ENCODE measurements around the gene KRT14. TPM values are rescaled to one million over a fixed set of nuclear protein-coding genes. Genes with fewer than 3 reads are reported as not detected.

Gene KRT14
- total and polyA plus RNA-seq, 2 of the 4 experiments (the other 2 are of a cell fraction), result not detected

GRCh38 chr17:41553176-41553575 lies 33.5 kb downstream of the KRT14 start:
- Histone ChIP-seq H4K8ac (ENCODE audit: low read depth in 2 of 2, low read length in 2 of 2) (no peak overlapping the region), H2BK20ac (ENCODE audit: low read depth, low read length) (no peak overlapping the region), H3K4me3 (ENCODE audit: insufficient read depth, low read depth, low read length) (no peak overlapping the region), H3K18ac (ENCODE audit: low read depth, low read length) (no peak overlapping the region), H3K27ac (ENCODE audit: insufficient read depth, low read length) (no peak overlapping the region), H2AFZ (replicated peaks; ENCODE audit: low read length, poor library complexity) (no peak overlapping the region), H3K23ac (ENCODE audit: low read depth, low read length) (no peak overlapping the region), H2BK120ac (ENCODE audit: low read depth, low read length) (no peak overlapping the region), H3K4me1 (ENCODE audit: control insufficient read depth, insufficient read depth, low read length) (peaks cover 11% of the 10 kb centered on the region), H4K5ac (ENCODE audit: low read depth, low read length) (no peak overlapping the region), H3K56ac (ENCODE audit: extremely low read depth, insufficient read depth, low read length) (no peak overlapping the region), H3K79me1 (ENCODE audit: low read depth in 1 of 2, low read length in 2 of 2) (no peaks in the 10 kb centered on the region), H2AK5ac (ENCODE audit: low read depth, low read length) (peak overlapping the region; percentile 10; the same call in 1 of the 2 replicates), H4K20me1 (ENCODE audit: insufficient read depth, low read length) (no peaks in the 10 kb centered on the region), H4K91ac (ENCODE audit: insufficient read depth, low read depth, low read length) (no peak overlapping the region), H3K36me3 (ENCODE audit: control insufficient read depth, insufficient read depth, low read length) (no peaks in the 10 kb centered on the region), H3K9me1 (ENCODE audit: insufficient read depth, low read length) (peaks cover 5% of the 10 kb centered on the region), H3K4me2 (ENCODE audit: low read depth, low read length) (no peak overlapping the region), H2AK9ac (replicated peaks; ENCODE audit: low read depth, low read length, poor library complexity) (no peak overlapping the region), H3K4ac (ENCODE audit: low read depth, low read length) (no peak overlapping the region), H3K9me3 (ENCODE audit: control insufficient read depth, insufficient read depth, low read length) (no peaks in the 10 kb centered on the region), H3K27me3 (ENCODE audit: control insufficient read depth, insufficient read depth, low read length) (peaks cover 29% of the 10 kb centered on the region), H3K9ac (ENCODE audit: low read depth, low read length) (no peak overlapping the region), H2BK15ac (ENCODE audit: low read depth, low read length) (no peak overlapping the region), H3K14ac (replicated peaks; ENCODE audit: low read depth, low read length) (no peak overlapping the region), H2BK5ac (ENCODE audit: low read depth, low read length, poor library complexity, severe bottlenecking) (no peak overlapping the region)
- CTCF ChIA-PET, result interaction anchor here (1.1 to 2.1 kb wide), 2 partner anchors 57 to 96 kb away, joined by 3 to 7 read pairs; no protein-coding TSS in a partner anchor
- WGBS, 2 experiments (ENCODE audit: extremely low coverage in 2 of 2, insufficient read length in 1 of 2), result 27% methylated on average over 2 of the region's 4 CpGs; no CpG with 5 or more reads in 1 of the 2 experiments
- dilution Hi-C loops (cut with HindIII; ENCODE audit: low sequenced_read_pairs, unreplicated experiment), result no loop called here
- DNase-seq (peak; percentile 26), ATAC-seq (ENCODE audit: low read depth) (no peak)
- POLR2A ChIA-PET (ENCODE audit: unreplicated experiment), result no interaction called here
- BruUV-seq (replicated peaks), result no TSS peak
- in situ Hi-C loops (cut with MboI; ENCODE audit: low sequenced_read_pairs), result loop anchor here (5.0 to 10.0 kb wide), 2 partner anchors 109 to 748 kb away; no protein-coding TSS in a partner anchor
- intact Hi-C loops (cut with micrococcal nuclease), result no loop called here
- TF ChIP-seq, protein P1, sequence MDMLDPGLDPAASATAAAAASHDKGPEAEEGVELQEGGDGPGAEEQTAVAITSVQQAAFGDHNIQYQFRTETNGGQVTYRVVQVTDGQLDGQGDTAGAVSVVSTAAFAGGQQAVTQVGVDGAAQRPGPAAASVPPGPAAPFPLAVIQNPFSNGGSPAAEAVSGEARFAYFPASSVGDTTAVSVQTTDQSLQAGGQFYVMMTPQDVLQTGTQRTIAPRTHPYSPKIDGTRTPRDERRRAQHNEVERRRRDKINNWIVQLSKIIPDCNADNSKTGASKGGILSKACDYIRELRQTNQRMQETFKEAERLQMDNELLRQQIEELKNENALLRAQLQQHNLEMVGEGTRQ (IDR thresholded peaks at IDR 0.05; ENCODE audit: low read depth, low read length), result no peak
- TF ChIP-seq CHD1 (IDR thresholded peaks at IDR 0.05; ENCODE audit: low read depth, low read length), result no peak
- no peak for TF ChIP-seq RAD21 (IDR thresholded peaks at IDR 0.05; ENCODE audit: low read length)
- no peak for TF ChIP-seq ELK1 (IDR thresholded peaks at IDR 0.05; ENCODE audit: borderline replicate concordance, low read depth, low read length)
- no peak for TF ChIP-seq MAZ (IDR thresholded peaks at IDR 0.05; ENCODE audit: borderline replicate concordance, low read depth, low read length)
- TF ChIP-seq, protein P2, sequence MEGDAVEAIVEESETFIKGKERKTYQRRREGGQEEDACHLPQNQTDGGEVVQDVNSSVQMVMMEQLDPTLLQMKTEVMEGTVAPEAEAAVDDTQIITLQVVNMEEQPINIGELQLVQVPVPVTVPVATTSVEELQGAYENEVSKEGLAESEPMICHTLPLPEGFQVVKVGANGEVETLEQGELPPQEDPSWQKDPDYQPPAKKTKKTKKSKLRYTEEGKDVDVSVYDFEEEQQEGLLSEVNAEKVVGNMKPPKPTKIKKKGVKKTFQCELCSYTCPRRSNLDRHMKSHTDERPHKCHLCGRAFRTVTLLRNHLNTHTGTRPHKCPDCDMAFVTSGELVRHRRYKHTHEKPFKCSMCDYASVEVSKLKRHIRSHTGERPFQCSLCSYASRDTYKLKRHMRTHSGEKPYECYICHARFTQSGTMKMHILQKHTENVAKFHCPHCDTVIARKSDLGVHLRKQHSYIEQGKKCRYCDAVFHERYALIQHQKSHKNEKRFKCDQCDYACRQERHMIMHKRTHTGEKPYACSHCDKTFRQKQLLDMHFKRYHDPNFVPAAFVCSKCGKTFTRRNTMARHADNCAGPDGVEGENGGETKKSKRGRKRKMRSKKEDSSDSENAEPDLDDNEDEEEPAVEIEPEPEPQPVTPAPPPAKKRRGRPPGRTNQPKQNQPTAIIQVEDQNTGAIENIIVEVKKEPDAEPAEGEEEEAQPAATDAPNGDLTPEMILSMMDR (conservative IDR thresholded peaks at IDR 0.05; ENCODE audit: low read depth, low read length), result no peak
- no peak for TF ChIP-seq CEBPB (IDR thresholded peaks at IDR 0.05; ENCODE audit: low read depth, low read length)
- no peak for TF ChIP-seq FOS (IDR thresholded peaks at IDR 0.05; ENCODE audit: low read depth, low read length)
- TF ChIP-seq POLR2A (IDR thresholded peaks at IDR 0.05; ENCODE audit: low read depth, low read length), result no peak
- TF ChIP-seq NFE2L2 (IDR thresholded peaks at IDR 0.05; ENCODE audit: low read depth, low read length), result no peak
- no peak for TF ChIP-seq RCOR1 (IDR thresholded peaks at IDR 0.05; ENCODE audit: insufficient replicate concordance, low read length)
- no peak for TF ChIP-seq RFX5 (IDR thresholded peaks at IDR 0.05; ENCODE audit: low read depth, low read length)
- TF ChIP-seq BHLHE40 (IDR thresholded peaks at IDR 0.05; ENCODE audit: low read depth, low read length), result no peak
- no peak for TF ChIP-seq SMC3 (IDR thresholded peaks at IDR 0.05; ENCODE audit: low read depth, low read length)
- TF ChIP-seq MAFK (IDR thresholded peaks at IDR 0.05; ENCODE audit: low read depth, low read length), result no peak
- TF ChIP-seq MXI1 (IDR thresholded peaks at IDR 0.05; ENCODE audit: borderline replicate concordance, low read depth, low read length), result no peak

Measured in IMR-90 (cell line).